ENCODE measurements around the gene BHLHE23.

Gene BHLHE23

GRCh38 chr20:62997417-62998035 is 9.2 kb downstream of the BHLHE23 start:
- no peak overlapping the region for H3K27ac ChIP-seq

DNA sequence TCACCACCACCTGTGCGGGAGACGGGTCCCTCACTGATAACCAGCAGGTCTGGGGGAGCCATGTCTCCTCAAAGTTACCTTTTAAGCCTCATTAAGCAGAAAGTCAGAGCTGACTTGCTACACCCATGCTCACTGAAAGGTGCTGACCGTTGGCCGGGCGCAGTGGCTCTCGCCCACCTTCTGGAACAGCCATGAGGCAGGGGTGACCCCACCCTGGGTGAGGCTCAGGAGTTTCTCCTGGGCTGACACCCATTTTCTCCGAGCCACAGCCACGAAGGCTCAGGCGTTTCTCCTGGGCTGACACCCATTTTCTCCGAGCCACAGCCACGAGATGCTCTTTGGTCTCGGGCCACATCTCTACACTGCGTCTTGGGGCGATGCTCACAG is 10.2 kb downstream of the BHLHE23 start:
- no peak overlapping the region for H3K27ac ChIP-seq
- no peak for TF ChIP-seq CTCF (conservative IDR thresholded peaks at IDR 0.05)

More at GRCh38 chr20:62997417-62998035, 9.2 kb downstream of the BHLHE23 start:
- TF ChIP-seq CTCF (conservative IDR thresholded peaks at IDR 0.05) = no peak

- no peak for TF ChIP-seq CTCF (conservative IDR thresholded peaks at IDR 0.05)
- H3K27ac ChIP-seq = no peak overlapping the region
These were observed 10.7 kb downstream of the BHLHE23 start for GRCh38 chr20:62995898-62996595.

DNA sequence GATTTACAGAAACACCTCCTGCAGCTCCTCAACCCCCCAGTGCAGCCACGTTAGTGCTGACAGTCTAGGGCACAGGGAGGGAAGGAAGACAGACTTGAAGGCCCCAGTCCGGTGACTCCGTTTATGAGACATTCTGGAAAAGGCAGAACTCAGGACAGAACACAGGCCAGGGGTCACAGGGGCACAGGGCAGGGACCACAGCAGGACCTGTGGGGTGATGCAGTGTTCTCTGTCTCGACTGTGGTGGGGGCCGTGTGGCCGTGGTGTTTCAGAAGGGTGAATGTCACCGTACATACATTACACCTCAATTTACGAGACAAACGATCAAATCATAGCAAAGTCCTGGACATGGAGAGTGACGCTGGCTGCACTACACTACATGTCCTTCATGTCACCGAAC is 11.3 kb downstream of the BHLHE23 start:
- no peak overlapping the region for H3K27ac ChIP-seq
- TF ChIP-seq CTCF (conservative IDR thresholded peaks at IDR 0.05) = no peak

- H3K27ac ChIP-seq = no peak overlapping the region
- TF ChIP-seq CTCF (conservative IDR thresholded peaks at IDR 0.05) = no peak
These were observed 11.9 kb downstream of the BHLHE23 start for GRCh38 chr20:62994869-62995281.

DNA sequence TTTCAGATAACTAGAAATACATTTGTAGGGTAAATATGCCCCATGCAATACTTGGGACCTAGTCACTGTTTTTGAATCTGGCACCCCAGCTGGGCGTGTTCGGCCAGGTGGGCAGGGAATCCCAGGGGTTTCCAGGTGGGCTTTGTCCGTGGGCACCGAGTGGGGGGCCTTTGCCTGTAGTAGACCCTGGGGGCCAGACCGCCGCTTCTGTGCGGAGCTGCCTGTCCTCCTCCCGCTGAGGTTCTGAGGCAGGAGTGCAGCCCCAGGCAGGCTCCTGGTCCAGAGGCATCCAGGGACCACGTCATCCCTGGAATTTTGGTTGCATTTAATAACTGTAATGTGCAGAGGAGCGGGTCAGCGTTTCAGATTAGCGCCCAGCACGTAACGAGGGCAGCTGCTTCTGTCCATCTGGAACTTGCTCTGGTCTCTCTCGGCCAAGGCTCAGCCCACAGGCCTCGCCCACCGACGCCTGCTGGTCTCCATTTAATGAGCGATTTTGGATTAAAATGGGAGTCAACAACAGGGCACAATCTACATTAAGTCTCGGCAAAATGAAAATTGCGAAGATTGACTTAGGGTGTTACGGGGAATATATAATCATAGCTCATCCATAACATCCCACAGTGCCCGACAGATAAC is 12.8 kb downstream of the BHLHE23 start:
- TF ChIP-seq CTCF (conservative IDR thresholded peaks at IDR 0.05) = no peak
- H3K27ac ChIP-seq = no peak overlapping the region

DNA sequence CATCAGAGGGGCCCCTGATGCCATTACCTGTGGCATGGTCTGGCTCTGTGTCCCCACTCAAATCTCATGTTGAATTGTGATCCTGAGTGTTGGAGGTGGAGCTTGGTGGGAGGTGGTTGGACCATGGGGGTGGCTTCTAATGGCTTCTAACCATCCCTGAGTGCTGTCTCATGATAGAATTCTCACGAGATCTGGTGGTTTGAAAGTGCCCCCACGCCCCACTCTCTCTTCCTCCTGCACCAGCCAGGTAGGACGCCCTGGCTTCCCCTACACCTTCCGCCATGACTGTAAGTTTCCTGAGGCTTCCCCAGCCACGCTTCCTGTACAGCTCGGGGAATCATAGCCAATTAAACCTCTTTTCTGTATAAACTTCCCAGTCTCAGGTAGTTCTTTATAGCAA is 14.9 kb downstream of the BHLHE23 start:
- H3K27ac ChIP-seq = no peak overlapping the region
- no peak for TF ChIP-seq CTCF (conservative IDR thresholded peaks at IDR 0.05)

Data from VCaP (cell line).